ENCODE measurements around the gene TTC4. TPM values are rescaled to one million over a fixed set of nuclear protein-coding genes. Genes with fewer than 3 reads are reported as not detected.

Gene TTC4
- total RNA-seq, 1 experiment from 2014 or later = 34.7 TPM

- Histone ChIP-seq H3K27me3 (ENCODE audit: low read length) (0 out of 2 replicates have a peak, but pooled peaks cover 3% of the 10 kb centered on the region), H2AFZ (ENCODE audit: low read length) (no peak overlapping the region), H3K9me2 (replicated peaks; ENCODE audit: low read length) (no peaks in the 10 kb centered on the region), H3F3A (ENCODE audit: low read length, unreplicated experiment) (no peaks in the 10 kb centered on the region), H3K27ac (ENCODE audit: low read length) (no peak overlapping the region), H3K4me3 (ENCODE audit: low read length) (no peak overlapping the region), H3K79me2 (ENCODE audit: low read length) (no peaks in the 10 kb centered on the region), H3K4me1 (ENCODE audit: insufficient read depth, low read length) (no peaks in the 10 kb centered on the region), H3K4me2 (ENCODE audit: low read length) (no peak overlapping the region), H3K36me3 (ENCODE audit: low read depth, low read length) (no peaks in the 10 kb centered on the region), H3K9me3 (ENCODE audit: low read length) (no peaks in the 10 kb centered on the region), H4K20me1 (ENCODE audit: low read length) (no peaks in the 10 kb centered on the region), H3K9ac (ENCODE audit: low read length) (no peak overlapping the region)
- TF ChIP-seq CTCF (conservative IDR thresholded peaks at IDR 0.05; ENCODE audit: low read depth, low read length) = no peak
- no peak for TF ChIP-seq EZH2 (IDR thresholded peaks at IDR 0.05; ENCODE audit: low read length, unreplicated experiment)
- TF ChIP-seq EZH2phosphoT487 (IDR thresholded peaks at IDR 0.05; ENCODE audit: borderline replicate concordance, low read length) = no peak
- ATAC-seq (no peak), DNase-seq (no peak)
- intact Hi-C loops (cut with micrococcal nuclease) = no loop called here
- no TSS peak for BruUV-seq (replicated peaks)
- ChIA-PET POLR2A (ENCODE audit: unreplicated experiment) (no interaction called here), CTCF (no interaction called here)
Measured at GRCh38 chr1:54683453-54683852, 32.2 kb upstream of the TTC4 start.

- DNase-seq = no peak
- no peaks in the 10 kb centered on the region for H3F3A ChIP-seq (ENCODE audit: low read length, unreplicated experiment)
- H3K4me3 ChIP-seq (ENCODE audit: low read length) = no peak overlapping the region
- no peak overlapping the region for H3K27ac ChIP-seq (ENCODE audit: low read length)
- no peaks in the 10 kb centered on the region for H4K20me1 ChIP-seq (ENCODE audit: low read length)
- H3K9ac ChIP-seq (ENCODE audit: low read length) = no peak overlapping the region
- no peaks in the 10 kb centered on the region for H3K4me1 ChIP-seq (ENCODE audit: insufficient read depth, low read length)
- BruUV-seq (replicated peaks) = no TSS peak
- intact Hi-C loops (cut with micrococcal nuclease) = no loop called here
- 0 out of 2 replicates have a peak, but pooled peaks cover 4% of the 10 kb centered on the region for H3K27me3 ChIP-seq (ENCODE audit: low read length)
- TF ChIP-seq CTCF (conservative IDR thresholded peaks at IDR 0.05; ENCODE audit: low read depth, low read length) (no peak), EZH2 (IDR thresholded peaks at IDR 0.05; ENCODE audit: low read length, unreplicated experiment) (no peak), EZH2phosphoT487 (IDR thresholded peaks at IDR 0.05; ENCODE audit: borderline replicate concordance, low read length) (no peak)
- H3K9me2 ChIP-seq (replicated peaks; ENCODE audit: low read length) = no peaks in the 10 kb centered on the region
- no peak overlapping the region for H2AFZ ChIP-seq (ENCODE audit: low read length)
- no peaks in the 10 kb centered on the region for H3K79me2 ChIP-seq (ENCODE audit: low read length)
- no peaks in the 10 kb centered on the region for H3K9me3 ChIP-seq (ENCODE audit: low read length)
- ATAC-seq = no peak
- POLR2A ChIA-PET (ENCODE audit: unreplicated experiment) = no interaction called here
- CTCF ChIA-PET = no interaction called here
- no peak overlapping the region for H3K4me2 ChIP-seq (ENCODE audit: low read length)
- no peaks in the 10 kb centered on the region for H3K36me3 ChIP-seq (ENCODE audit: low read depth, low read length)
Measured at GRCh38 chr1:54685335-54685905, 30.2 kb upstream of the TTC4 start.

- POLR2A ChIA-PET (ENCODE audit: unreplicated experiment) = no interaction called here
- H3K9me3 ChIP-seq (ENCODE audit: low read length) = no peaks in the 10 kb centered on the region
- H3K4me2 ChIP-seq (ENCODE audit: low read length) = no peak overlapping the region
- H3K79me2 ChIP-seq (ENCODE audit: low read length) = no peaks in the 10 kb centered on the region
- no peaks in the 10 kb centered on the region for H4K20me1 ChIP-seq (ENCODE audit: low read length)
- no TSS peak for BruUV-seq (replicated peaks)
- CTCF ChIA-PET = no interaction called here
- no peaks in the 10 kb centered on the region for H3K9me2 ChIP-seq (replicated peaks; ENCODE audit: low read length)
- ATAC-seq = no peak
- intact Hi-C loops (cut with micrococcal nuclease) = no loop called here
- no peak overlapping the region for H2AFZ ChIP-seq (ENCODE audit: low read length)
- H3K9ac ChIP-seq (ENCODE audit: low read length) = no peak overlapping the region
- no peak overlapping the region for H3K27ac ChIP-seq (ENCODE audit: low read length)
- no peaks in the 10 kb centered on the region for H3F3A ChIP-seq (ENCODE audit: low read length, unreplicated experiment)
- no peaks in the 10 kb centered on the region for H3K36me3 ChIP-seq (ENCODE audit: low read depth, low read length)
- no peak for DNase-seq
- TF ChIP-seq CTCF (conservative IDR thresholded peaks at IDR 0.05; ENCODE audit: low read depth, low read length) = no peak
- no peak for TF ChIP-seq EZH2 (IDR thresholded peaks at IDR 0.05; ENCODE audit: low read length, unreplicated experiment)
- no peak for TF ChIP-seq EZH2phosphoT487 (IDR thresholded peaks at IDR 0.05; ENCODE audit: borderline replicate concordance, low read length)
- no peak overlapping the region for H3K4me3 ChIP-seq (ENCODE audit: low read length)
- H3K4me1 ChIP-seq (ENCODE audit: insufficient read depth, low read length) = no peaks in the 10 kb centered on the region
- H3K27me3 ChIP-seq (ENCODE audit: low read length) = 0 out of 2 replicates have a peak, but pooled peaks cover 4% of the 10 kb centered on the region
Measured at GRCh38 chr1:54686155-54686554, 29.5 kb upstream of the TTC4 start.
